22Rv1 (cell line): Measurements from ENCODE around the gene PGLYRP2.

Source experiments
- ZFX ChIP-seq: fragments of 450-650 bp; IDR thresholded peaks from 2 replicates; pipeline ENCODE4 v1.6.1; 2017; ENCODE audit warnings: antibody characterized with exemption, borderline replicate concordance
- TF ChIP-seq, protein P1 (sequence below): fragments of 450-650 bp; IDR thresholded peaks from 2 replicates; pipeline ENCODE4 v1.5.1; 2017; ENCODE audit warnings: mild to moderate bottlenecking

DNA sequence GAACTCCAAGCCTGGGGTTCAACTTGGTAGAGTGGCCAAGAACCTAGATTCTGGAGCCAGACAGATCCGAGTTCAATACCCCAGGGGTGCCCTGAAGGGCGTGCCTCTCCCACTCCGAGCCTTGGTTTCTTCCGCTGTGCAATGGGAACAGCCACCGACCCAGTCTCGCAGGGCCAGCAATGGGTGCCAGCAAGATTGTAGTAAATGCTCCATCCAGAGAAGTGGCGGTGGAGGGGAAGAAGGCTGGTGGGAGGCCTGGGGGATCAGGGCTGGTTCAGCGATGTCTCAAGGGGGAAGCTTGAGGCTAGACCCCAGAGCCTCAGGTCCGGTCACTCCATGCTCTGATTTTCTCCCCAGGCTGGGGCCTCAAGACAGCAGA is 34.1 kb downstream of the PGLYRP2 start:
- TF ChIP-seq, protein P1, sequence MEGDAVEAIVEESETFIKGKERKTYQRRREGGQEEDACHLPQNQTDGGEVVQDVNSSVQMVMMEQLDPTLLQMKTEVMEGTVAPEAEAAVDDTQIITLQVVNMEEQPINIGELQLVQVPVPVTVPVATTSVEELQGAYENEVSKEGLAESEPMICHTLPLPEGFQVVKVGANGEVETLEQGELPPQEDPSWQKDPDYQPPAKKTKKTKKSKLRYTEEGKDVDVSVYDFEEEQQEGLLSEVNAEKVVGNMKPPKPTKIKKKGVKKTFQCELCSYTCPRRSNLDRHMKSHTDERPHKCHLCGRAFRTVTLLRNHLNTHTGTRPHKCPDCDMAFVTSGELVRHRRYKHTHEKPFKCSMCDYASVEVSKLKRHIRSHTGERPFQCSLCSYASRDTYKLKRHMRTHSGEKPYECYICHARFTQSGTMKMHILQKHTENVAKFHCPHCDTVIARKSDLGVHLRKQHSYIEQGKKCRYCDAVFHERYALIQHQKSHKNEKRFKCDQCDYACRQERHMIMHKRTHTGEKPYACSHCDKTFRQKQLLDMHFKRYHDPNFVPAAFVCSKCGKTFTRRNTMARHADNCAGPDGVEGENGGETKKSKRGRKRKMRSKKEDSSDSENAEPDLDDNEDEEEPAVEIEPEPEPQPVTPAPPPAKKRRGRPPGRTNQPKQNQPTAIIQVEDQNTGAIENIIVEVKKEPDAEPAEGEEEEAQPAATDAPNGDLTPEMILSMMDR = no peak
- TF ChIP-seq ZFX = no peak
